Measurements from ENCODE around the gene DND1.
A peak's percentile ranks its signal among the peaks of the same experiment; 100 is the strongest.
"Not testable (repeated sequence)": the region's sequence is repeated elsewhere in the genome, so short reads cannot be mapped to it uniquely, and the experiment has no call there.

The DND1 gene

GRCh38 chr5:140658870-140659269, 14.5 kb downstream of the DND1 start:
- Mint-ChIP-seq H3K27ac (no peak overlapping the region), H3K9me3 (no peaks in the 10 kb centered on the region)
- no peak for TF ChIP-seq CTCF (IDR thresholded peaks at IDR 0.05; ENCODE audit: unreplicated experiment in 3 of 3)

GRCh38 chr5:140647042-140647419, 26.3 kb downstream of the DND1 start:
- Mint-ChIP-seq H3K9me3 (no peaks in the 10 kb centered on the region), H3K4me3 (peak overlapping the region; percentile 100), H3K4me1 (peaks cover 12% of the 10 kb centered on the region), H3K36me3 (ENCODE audit: low read depth) (peaks cover 48% of the 10 kb centered on the region), H3K27me3 (ENCODE audit: low read depth) (no peaks in the 10 kb centered on the region), H3K27ac (peak overlapping the region; percentile 73 to 97 (median 84))
- no peak for TF ChIP-seq CTCF (IDR thresholded peaks at IDR 0.05; ENCODE audit: unreplicated experiment in 3 of 3)

More at GRCh38 chr5:140658870-140659269, 14.5 kb downstream of the DND1 start:
- no peaks in the 10 kb centered on the region for H3K4me1 Mint-ChIP-seq
- H3K27me3 Mint-ChIP-seq (ENCODE audit: low read depth), result no peaks in the 10 kb centered on the region
- peaks cover 88% of the 10 kb centered on the region for H3K36me3 Mint-ChIP-seq (ENCODE audit: low read depth)
- H3K4me3 Mint-ChIP-seq, result no peak overlapping the region

- TF ChIP-seq CTCF (IDR thresholded peaks at IDR 0.05; ENCODE audit: unreplicated experiment in 3 of 3), result no peak
- peaks cover 3% of the 10 kb centered on the region for H3K27me3 Mint-ChIP-seq (ENCODE audit: low read depth)
- no peak overlapping the region for H3K27ac Mint-ChIP-seq
- peaks cover 29% of the 10 kb centered on the region for H3K4me1 Mint-ChIP-seq
- no peaks in the 10 kb centered on the region for H3K9me3 Mint-ChIP-seq
- H3K36me3 Mint-ChIP-seq (ENCODE audit: low read depth), result peaks cover 35% of the 10 kb centered on the region
- peak overlapping the region; percentile 22 to 49 (median 22) for H3K4me3 Mint-ChIP-seq
Observed at GRCh38 chr5:140642718-140643117, 30.7 kb downstream of the DND1 start.

GRCh38 chr5:140641716-140642115, 31.7 kb downstream of the DND1 start:
- Mint-ChIP-seq H3K36me3 (ENCODE audit: low read depth) (peaks cover 31% of the 10 kb centered on the region), H3K27ac (no peak overlapping the region), H3K27me3 (ENCODE audit: low read depth) (peaks cover 3% of the 10 kb centered on the region), H3K9me3 (no peaks in the 10 kb centered on the region), H3K4me3 (peak overlapping the region; percentile 17 to 52 (median 17)), H3K4me1 (peaks cover 24% of the 10 kb centered on the region)
- TF ChIP-seq CTCF (IDR thresholded peaks at IDR 0.05; ENCODE audit: unreplicated experiment in 3 of 3), result no peak

GRCh38 chr5:140639148-140639981, 34.0 kb downstream of the DND1 start, which contains the start of gene TMCO6:
Gene TMCO6, plus strand, starts transcription at chr5:140639451. Its CDS starts 77 bp downstream, at chr5:140639528.
- peaks cover 3% of the 10 kb centered on the region for H3K27me3 Mint-ChIP-seq (ENCODE audit: low read depth)
- H3K36me3 Mint-ChIP-seq (ENCODE audit: low read depth), result peaks cover 21% of the 10 kb centered on the region
- peak within 1 kb of the TSS; percentile 87 to 92 (median 92) for H3K4me3 Mint-ChIP-seq
- peak; percentile 69 to 78 (median 76) for TF ChIP-seq CTCF (IDR thresholded peaks at IDR 0.05; ENCODE audit: unreplicated experiment in 3 of 3)
- H3K27ac Mint-ChIP-seq, result peak within 1 kb of the TSS; percentile 75 to 93 (median 90)
- peaks cover 20% of the 10 kb centered on the region for H3K4me1 Mint-ChIP-seq
- no peaks in the 10 kb centered on the region for H3K9me3 Mint-ChIP-seq

GRCh38 chr5:140638898-140639147, 34.6 kb downstream of the DND1 start:
- H3K9me3 Mint-ChIP-seq; H3K27me3 Mint-ChIP-seq (ENCODE audit: low read depth): not testable (repeated sequence)
- Mint-ChIP-seq H3K4me1 (peaks cover 20% of the 10 kb centered on the region), H3K27ac (peak overlapping the region; percentile 75 to 93 (median 90)), H3K4me3 (peak overlapping the region; percentile 87 to 92 (median 92)), H3K36me3 (ENCODE audit: low read depth) (peaks cover 16% of the 10 kb centered on the region)
